GM12878 (cell line): ENCODE data around the gene UBE3D. TPM values are rescaled to one million over a fixed set of nuclear protein-coding genes. Genes with fewer than 3 reads are reported as not detected.

Source experiments
- ATAC-seq: fragments of 200-7000 bp; cut with Tn5 transposase; 3 replicates; pipeline ENCODE4 v1.9.1; 2020; ENCODE audit warnings: mild to moderate bottlenecking, moderate library complexity
- BruUV-seq: library from RNA; stranded (reverse); fragments of 400-500 nt; replicated peaks from 2 replicates; lab custom pipeline; 2021; lab: Mats Ljungman, UMichigan
- CTCF ChIA-PET: fragments of 300-600 bp; sonication (Branson Sonifier 250); formaldehyde crosslinking; extraction: SDS; loops from one replicate; lab custom pipeline; 2021; ENCODE audit warnings: inconsistent platforms; lab: Yijun Ruan, JAX
- POLR2A ChIA-PET: fragments of 350-600 bp; formaldehyde crosslinking; extraction: SDS; loops from one replicate; lab custom pipeline; 2021; ENCODE audit warnings: inconsistent platforms; lab: Charles Lee
- RAD21 ChIA-PET: fragments of 300-600 bp; sonication (Branson Sonifier 250); formaldehyde crosslinking; loops from one replicate; lab custom pipeline; 2023; ENCODE audit warnings: antibody characterized with exemption; ENCODE audit not compliant: unreplicated experiment; lab: Charles Lee
- SMC1A ChIA-PET: fragments of 300-600 bp; sonication (Branson Sonifier 250); formaldehyde crosslinking; loops from one replicate; lab custom pipeline; 2023; ENCODE audit not compliant: unreplicated experiment, uncharacterized antibody; lab: Charles Lee
- DNase-seq: peaks from one replicate; pipeline ENCODE4 v3.0.0-alpha.2; 2011; ENCODE audit warnings: low read depth, low spot score
- FAIRE-seq: peaks from 3 replicates; lab custom pipeline; 2011; peaks lifted over from hg19 to GRCh38; lab: Jason Lieb, UNC
- H2AFZ ChIP-seq: 2 replicates; pipeline ENCODE4 v1.6.0; 2011; ENCODE audit warnings: low read depth, low read length, control low read depth; ENCODE audit not compliant: control insufficient read depth
- H3K27ac ChIP-seq: 2 replicates; pipeline ENCODE4 v1.5.1; 2011; ENCODE audit warnings: control low read depth; ENCODE audit not compliant: control insufficient read depth, insufficient read depth
- H3K27me3 ChIP-seq, 2 experiments: replicated peaks in 1 of 2; 2 replicates each; pipeline versions ENCODE4 v1.6.0 to v1.6.1; 2011; ENCODE audit warnings: low read length in 1 of 2; ENCODE audit not compliant: control insufficient read depth in 2 of 2, insufficient read depth in 2 of 2
- H3K36me3 ChIP-seq, 2 experiments: 2 replicates each; pipeline ENCODE4 v1.5.1; 2011; ENCODE audit warnings: low read length in 1 of 2; ENCODE audit not compliant: control insufficient read depth in 2 of 2, insufficient read depth in 2 of 2
- H3K4me1 ChIP-seq: 2 replicates; pipeline ENCODE4 v1.6.1; 2011; ENCODE audit warnings: mild to moderate bottlenecking, low read length, moderate library complexity, mixed read lengths; ENCODE audit not compliant: control insufficient read depth, insufficient read depth
- H3K4me2 ChIP-seq: 2 replicates; pipeline ENCODE4 v1.6.0; 2011; ENCODE audit warnings: control low read depth; ENCODE audit not compliant: control insufficient read depth, insufficient read depth
- H3K4me3 ChIP-seq: fragments of 200-600 bp; sonication (generic); 2 replicates; pipeline ENCODE4 v1.5.1; 2016
- H3K79me2 ChIP-seq: 2 replicates; pipeline ENCODE4 v1.6.0; 2011; ENCODE audit warnings: low read length; ENCODE audit not compliant: control insufficient read depth, insufficient read depth
- H3K9ac ChIP-seq: 2 replicates; pipeline ENCODE4 v1.8.0; 2011; ENCODE audit warnings: low read length, control low read depth, mixed read lengths; ENCODE audit not compliant: control insufficient read depth, insufficient read depth
- H3K9me3 ChIP-seq: replicated peaks from 3 replicates; pipeline ENCODE4 v1.5.1; 2011; ENCODE audit warnings: mild to moderate bottlenecking, low read length; ENCODE audit not compliant: control insufficient read depth, insufficient read depth
- H4K20me1 ChIP-seq: 2 replicates; pipeline ENCODE4 v1.6.0; 2011; ENCODE audit not compliant: control insufficient read depth, insufficient read depth
- BRCA1 ChIP-seq: IDR thresholded peaks from 2 replicates; pipeline ENCODE4 v1.6.1; 2011; ENCODE audit warnings: low read depth, low read length, improper control_type of control experiment
- CBX3 ChIP-seq: fragments of 200-600 bp; sonication (generic); IDR thresholded peaks from 2 replicates; pipeline ENCODE4 v1.6.1; 2016; ENCODE audit warnings: low read depth, borderline replicate concordance
- NKRF ChIP-seq: fragments of 450-650 bp; conservative IDR thresholded peaks from 2 replicates; pipeline ENCODE4 v1.6.1; 2017; ENCODE audit warnings: mild to moderate bottlenecking, moderate library complexity
- NR2C2 ChIP-seq: IDR thresholded peaks from 2 replicates; pipeline ENCODE4 v1.6.1; 2011; ENCODE audit warnings: borderline replicate concordance, low read depth; ENCODE audit not compliant: control insufficient read depth, insufficient read length
- PAX5 ChIP-seq: IDR thresholded peaks from 2 replicates; pipeline ENCODE4 v1.6.1; 2011; ENCODE audit warnings: low read depth, low read length, borderline replicate concordance
- PBX3 ChIP-seq: IDR thresholded peaks from 2 replicates; pipeline ENCODE4 v1.6.1; 2011; ENCODE audit warnings: mild to moderate bottlenecking, low read depth, low read length, moderate library complexity; ENCODE audit not compliant: insufficient replicate concordance
- POLR2A ChIP-seq: IDR thresholded peaks from 2 replicates; pipeline ENCODE4 v1.6.1; 2011; ENCODE audit warnings: low read depth, mild to moderate bottlenecking, low read length
- SMC3 ChIP-seq: IDR thresholded peaks from 2 replicates; pipeline ENCODE4 v1.6.1; 2011; ENCODE audit warnings: low read length, improper control_type of control experiment, borderline replicate concordance
- TCF7 ChIP-seq: IDR thresholded peaks from 2 replicates; pipeline ENCODE4 v1.6.1; 2014; ENCODE audit warnings: antibody characterized with exemption, borderline replicate concordance
- WRNIP1 ChIP-seq: IDR thresholded peaks from 2 replicates; pipeline ENCODE4 v1.6.1; 2011; ENCODE audit warnings: low read depth, low read length, improper control_type of control experiment, borderline replicate concordance
- ZNF384 ChIP-seq: IDR thresholded peaks from 2 replicates; pipeline ENCODE4 v1.6.1; 2012; ENCODE audit warnings: low read depth, mild to moderate bottlenecking, low read length, improper control_type of control experiment, borderline replicate concordance
- WGBS: methylation state at CpG from one replicate; pipeline ENCODE4 v1.1.6; 2016; ENCODE audit warnings: low lambda C conversion rate; ENCODE audit not compliant: insufficient replicate concordance, insufficient coverage; ENCODE audit errors: missing lambda C conversion rate; 5-methylcytosine and 5-hydroxymethylcytosine counted together
- in situ Hi-C: fragments of 300-500 bp; cut with MboI; formaldehyde crosslinking; loops from 9 replicates; pipeline ENCODE4 v1.14.3; 2018; ENCODE audit warnings: mixed read lengths
- intact Hi-C: fragments of 100-400 bp; cut with micrococcal nuclease; formaldehyde crosslinking; loops from one replicate; pipeline ENCODE4 v1.14.2; 2022; ENCODE audit not compliant: unreplicated experiment
- polyA plus RNA-seq, 11 experiments: library from polyadenylated mRNA; depleted of rRNA in 4 of 11; unstranded in 6 of 11; stranded (reverse) in 5 of 11; fragments of >200 nt; fragmentation: Nextera tagmentation in 4 of 11; fragmentation: Illumina TruSeq in 1 of 11; extraction: Ambion mirVana in 4 of 11; extraction: Trizol in 1 of 11; gene quantifications; 1 replicate in 1 of 11; 2 replicates in 10 of 11; pipeline versions ENCODE4 v1.2.1 to v1.2.3, GENCODE V29; 2011 to 2016; ENCODE audit warnings: inconsistent platforms in 2 of 11, missing spikeins in 2 of 11, low read depth in 1 of 11
- total RNA-seq, 4 experiments: library from RNA; depleted of rRNA in 3 of 4; stranded (reverse); fragments of >200 nt in 3 of 4; fragmentation: Illumina TruSeq in 1 of 4; extraction: Trizol in 1 of 4; gene quantifications; 2 replicates each; pipeline versions ENCODE4 v1.2.1 to v1.2.3, GENCODE V29; 2013 to 2021
- TF ChIP-seq, protein P1 (sequence below): fragments of 150-350 bp; IDR thresholded peaks from 2 replicates; pipeline ENCODE4 v1.6.1; 2014; ENCODE audit warnings: mild to moderate bottlenecking, low read depth, low read length
- TF ChIP-seq, protein P2 (sequence below): IDR thresholded peaks from 2 replicates; pipeline ENCODE4 v1.6.1; 2012; ENCODE audit warnings: improper control_type of control experiment, low read depth, low read length; ENCODE audit not compliant: insufficient replicate concordance

UBE3D gene
- total and polyA plus RNA-seq, 10 of the 15 experiments (the other 5 are each of a cell fraction or from before 2014, with no cell fraction given): 4.3 to 9.0 (median 7.5) TPM

DNA sequence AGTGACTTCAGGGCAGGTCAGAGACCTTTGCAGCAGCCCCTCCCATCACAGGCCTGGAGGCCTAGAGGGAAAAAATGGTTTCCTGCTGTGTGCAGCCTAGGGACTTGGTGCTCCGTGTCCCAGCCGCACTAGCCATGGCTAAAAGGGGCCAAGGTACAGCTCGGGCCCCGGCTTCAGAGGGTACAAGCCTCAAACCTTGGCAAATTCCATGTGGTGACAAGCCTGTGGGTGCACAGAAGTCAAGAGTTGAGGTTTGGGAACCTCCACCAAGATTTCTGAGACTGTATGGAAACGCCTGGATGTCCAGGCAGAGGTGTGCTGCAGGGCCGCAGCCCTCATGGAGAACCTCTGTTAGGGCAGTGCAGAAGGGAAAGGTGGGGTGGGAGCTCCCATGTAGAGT, 34.0 kb downstream of the UBE3D start (continued):
- TF ChIP-seq NKRF (no peak), NR2C2 (no peak)

- in situ Hi-C loops (no loop called here), intact Hi-C loops (no loop called here)
- DNase-seq (no peak), FAIRE-seq (no peak), ATAC-seq (no peak)
- Histone ChIP-seq H3K4me3 (no peak overlapping the region), H2AFZ (no peak overlapping the region), H4K20me1 (no peaks in the 10 kb centered on the region), H3K27me3 (no peaks in the 10 kb centered on the region), H3K9ac (no peak overlapping the region), H3K4me1 (no peaks in the 10 kb centered on the region), H3K79me2 (no peaks in the 10 kb centered on the region), H3K9me3 (no peaks in the 10 kb centered on the region), H3K36me3 (peaks cover 0 to 3% of the 10 kb centered on the region in 2 experiments; a peak in 2 of 4 replicates), H3K4me2 (no peak overlapping the region), H3K27ac (no peak overlapping the region)
- POLR2A ChIA-PET: no interaction called here
- no TSS peak for BruUV-seq
- SMC1A ChIA-PET: interaction anchor here (0.8 kb wide), 1 partner anchor 38 kb away, joined by 3 read pairs; no protein-coding TSS in a partner anchor
- CTCF ChIA-PET: no interaction called here
- RAD21 ChIA-PET: no interaction called here
- whole genome bisulfite sequencing: 89% methylated on average over 4 of the region's 4 CpGs
- no peak for TF ChIP-seq WRNIP1
- TF ChIP-seq PBX3: no peak
- TF ChIP-seq, protein P1, sequence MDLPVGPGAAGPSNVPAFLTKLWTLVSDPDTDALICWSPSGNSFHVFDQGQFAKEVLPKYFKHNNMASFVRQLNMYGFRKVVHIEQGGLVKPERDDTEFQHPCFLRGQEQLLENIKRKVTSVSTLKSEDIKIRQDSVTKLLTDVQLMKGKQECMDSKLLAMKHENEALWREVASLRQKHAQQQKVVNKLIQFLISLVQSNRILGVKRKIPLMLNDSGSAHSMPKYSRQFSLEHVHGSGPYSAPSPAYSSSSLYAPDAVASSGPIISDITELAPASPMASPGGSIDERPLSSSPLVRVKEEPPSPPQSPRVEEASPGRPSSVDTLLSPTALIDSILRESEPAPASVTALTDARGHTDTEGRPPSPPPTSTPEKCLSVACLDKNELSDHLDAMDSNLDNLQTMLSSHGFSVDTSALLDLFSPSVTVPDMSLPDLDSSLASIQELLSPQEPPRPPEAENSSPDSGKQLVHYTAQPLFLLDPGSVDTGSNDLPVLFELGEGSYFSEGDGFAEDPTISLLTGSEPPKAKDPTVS: no peak
- no peak for TF ChIP-seq ZNF384
- no peak for TF ChIP-seq POLR2A
- no peak for TF ChIP-seq BRCA1
- TF ChIP-seq, protein P2, sequence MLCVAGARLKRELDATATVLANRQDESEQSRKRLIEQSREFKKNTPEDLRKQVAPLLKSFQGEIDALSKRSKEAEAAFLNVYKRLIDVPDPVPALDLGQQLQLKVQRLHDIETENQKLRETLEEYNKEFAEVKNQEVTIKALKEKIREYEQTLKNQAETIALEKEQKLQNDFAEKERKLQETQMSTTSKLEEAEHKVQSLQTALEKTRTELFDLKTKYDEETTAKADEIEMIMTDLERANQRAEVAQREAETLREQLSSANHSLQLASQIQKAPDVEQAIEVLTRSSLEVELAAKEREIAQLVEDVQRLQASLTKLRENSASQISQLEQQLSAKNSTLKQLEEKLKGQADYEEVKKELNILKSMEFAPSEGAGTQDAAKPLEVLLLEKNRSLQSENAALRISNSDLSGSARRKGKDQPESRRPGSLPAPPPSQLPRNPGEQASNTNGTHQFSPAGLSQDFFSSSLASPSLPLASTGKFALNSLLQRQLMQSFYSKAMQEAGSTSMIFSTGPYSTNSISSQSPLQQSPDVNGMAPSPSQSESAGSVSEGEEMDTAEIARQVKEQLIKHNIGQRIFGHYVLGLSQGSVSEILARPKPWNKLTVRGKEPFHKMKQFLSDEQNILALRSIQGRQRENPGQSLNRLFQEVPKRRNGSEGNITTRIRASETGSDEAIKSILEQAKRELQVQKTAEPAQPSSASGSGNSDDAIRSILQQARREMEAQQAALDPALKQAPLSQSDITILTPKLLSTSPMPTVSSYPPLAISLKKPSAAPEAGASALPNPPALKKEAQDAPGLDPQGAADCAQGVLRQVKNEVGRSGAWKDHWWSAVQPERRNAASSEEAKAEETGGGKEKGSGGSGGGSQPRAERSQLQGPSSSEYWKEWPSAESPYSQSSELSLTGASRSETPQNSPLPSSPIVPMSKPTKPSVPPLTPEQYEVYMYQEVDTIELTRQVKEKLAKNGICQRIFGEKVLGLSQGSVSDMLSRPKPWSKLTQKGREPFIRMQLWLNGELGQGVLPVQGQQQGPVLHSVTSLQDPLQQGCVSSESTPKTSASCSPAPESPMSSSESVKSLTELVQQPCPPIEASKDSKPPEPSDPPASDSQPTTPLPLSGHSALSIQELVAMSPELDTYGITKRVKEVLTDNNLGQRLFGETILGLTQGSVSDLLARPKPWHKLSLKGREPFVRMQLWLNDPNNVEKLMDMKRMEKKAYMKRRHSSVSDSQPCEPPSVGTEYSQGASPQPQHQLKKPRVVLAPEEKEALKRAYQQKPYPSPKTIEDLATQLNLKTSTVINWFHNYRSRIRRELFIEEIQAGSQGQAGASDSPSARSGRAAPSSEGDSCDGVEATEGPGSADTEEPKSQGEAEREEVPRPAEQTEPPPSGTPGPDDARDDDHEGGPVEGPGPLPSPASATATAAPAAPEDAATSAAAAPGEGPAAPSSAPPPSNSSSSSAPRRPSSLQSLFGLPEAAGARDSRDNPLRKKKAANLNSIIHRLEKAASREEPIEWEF: no peak
- no peak for TF ChIP-seq SMC3
- TF ChIP-seq PAX5: no peak
- TF ChIP-seq TCF7: no peak
- TF ChIP-seq CBX3: no peak
These were observed 45.9 kb downstream of the UBE3D start for GRCh38 chr6:83019741-83020140.
